ENCODE measurements around the gene BEX4. TPM values are rescaled to one million over a fixed set of nuclear protein-coding genes. Genes with fewer than 3 reads are reported as not detected.

BEX4 gene
- total and polyA plus RNA-seq, 8 donors, result 28.8 to 102 (median 90.0) TPM

DNA sequence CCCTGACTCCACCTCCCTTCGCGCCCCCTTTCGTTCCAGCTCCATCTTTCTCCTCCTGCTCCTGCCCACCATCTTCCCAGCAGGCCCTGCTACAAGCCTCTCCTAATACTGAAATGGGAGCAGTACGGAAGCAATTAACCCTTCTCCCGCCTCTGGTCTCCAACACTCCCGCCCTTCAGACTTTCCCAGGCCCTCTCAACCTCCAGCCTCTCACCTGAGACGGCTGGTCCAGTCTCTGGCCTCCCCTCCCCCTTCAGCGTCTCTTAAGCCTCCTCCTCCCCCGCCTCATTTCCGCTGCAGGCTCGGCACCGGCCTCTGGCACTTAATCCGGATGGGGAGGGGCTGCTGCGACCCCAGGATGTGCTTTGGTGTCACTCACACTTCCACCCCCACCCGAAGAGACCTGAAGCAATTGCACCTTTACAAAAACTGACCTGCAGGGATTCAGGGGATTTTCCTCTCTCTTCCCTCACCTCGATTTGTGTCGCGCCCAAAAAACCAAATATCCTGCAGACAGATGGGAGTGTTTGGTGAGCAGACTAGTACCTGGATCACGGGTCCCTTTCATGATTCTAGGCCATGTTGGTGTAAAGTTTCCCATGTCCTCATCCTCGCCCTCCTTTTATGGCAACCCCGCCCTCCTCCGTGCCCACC, 39.4 kb downstream of the BEX4 start:
- Histone ChIP-seq H3K27ac (peak overlapping the region; percentile 66 to 84), H3K9me3 (no peaks in the 10 kb centered on the region), H3K4me3 (peak overlapping the region; percentile 35 to 55), H3K36me3 (no peaks in the 10 kb centered on the region), H3K27me3 (peaks cover 0 to 4% of the 10 kb centered on the region in 2 donors), H3K4me1 (peaks cover 0 to 6% of the 10 kb centered on the region in 2 donors)
- ATAC-seq, result peak; percentile 89
- intact Hi-C loops (cut with DNase I), result no loop called here
- TF ChIP-seq, protein P1, sequence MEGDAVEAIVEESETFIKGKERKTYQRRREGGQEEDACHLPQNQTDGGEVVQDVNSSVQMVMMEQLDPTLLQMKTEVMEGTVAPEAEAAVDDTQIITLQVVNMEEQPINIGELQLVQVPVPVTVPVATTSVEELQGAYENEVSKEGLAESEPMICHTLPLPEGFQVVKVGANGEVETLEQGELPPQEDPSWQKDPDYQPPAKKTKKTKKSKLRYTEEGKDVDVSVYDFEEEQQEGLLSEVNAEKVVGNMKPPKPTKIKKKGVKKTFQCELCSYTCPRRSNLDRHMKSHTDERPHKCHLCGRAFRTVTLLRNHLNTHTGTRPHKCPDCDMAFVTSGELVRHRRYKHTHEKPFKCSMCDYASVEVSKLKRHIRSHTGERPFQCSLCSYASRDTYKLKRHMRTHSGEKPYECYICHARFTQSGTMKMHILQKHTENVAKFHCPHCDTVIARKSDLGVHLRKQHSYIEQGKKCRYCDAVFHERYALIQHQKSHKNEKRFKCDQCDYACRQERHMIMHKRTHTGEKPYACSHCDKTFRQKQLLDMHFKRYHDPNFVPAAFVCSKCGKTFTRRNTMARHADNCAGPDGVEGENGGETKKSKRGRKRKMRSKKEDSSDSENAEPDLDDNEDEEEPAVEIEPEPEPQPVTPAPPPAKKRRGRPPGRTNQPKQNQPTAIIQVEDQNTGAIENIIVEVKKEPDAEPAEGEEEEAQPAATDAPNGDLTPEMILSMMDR (IDR thresholded peaks at IDR 0.05), result no peak
- peak; percentile 41 to 81 (median 72) for DNase-seq

DNA sequence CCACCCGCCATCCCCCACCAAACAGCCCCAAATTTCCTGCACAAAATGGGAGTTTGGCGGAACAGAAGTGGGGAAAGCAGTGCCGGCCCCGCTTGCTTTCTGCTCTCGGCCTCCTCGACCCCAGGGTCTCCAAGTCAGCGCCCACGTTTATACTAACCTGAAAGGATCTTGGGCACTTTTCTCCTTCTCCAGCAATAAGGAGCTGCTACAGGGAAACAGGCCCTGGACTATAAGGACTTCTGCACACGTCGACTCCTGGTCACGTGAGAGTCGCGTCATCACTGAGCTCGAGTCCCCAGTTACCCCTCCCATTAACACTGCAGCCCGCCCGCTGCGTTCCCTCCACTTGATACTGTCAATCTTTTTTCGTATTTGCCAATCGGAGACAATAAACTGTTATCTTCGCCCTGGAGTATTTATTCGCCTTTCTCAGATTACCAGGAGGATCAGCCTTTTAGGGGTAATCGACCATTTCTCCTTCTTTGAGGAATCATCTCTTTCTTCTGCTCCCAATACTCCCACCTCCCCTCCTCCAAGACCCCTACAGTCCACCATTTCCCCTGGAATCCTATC, 40.1 kb downstream of the BEX4 start, which contains the start of gene TCEAL8:
TCEAL8 (minus strand) TSS at position 235 of the 573 bp plus-strand sequence. CDS start 1,176 bp downstream, outside the sequence.
- peaks cover 0 to 6% of the 10 kb centered on the region in 2 donors for H3K4me1 ChIP-seq
- no peaks in the 10 kb centered on the region for H3K36me3 ChIP-seq
- peak within 1 kb of the TSS; percentile 35 to 55 for H3K4me3 ChIP-seq
- TF ChIP-seq, protein P1 (IDR thresholded peaks at IDR 0.05), result no peak
- H3K27me3 ChIP-seq, result peaks cover 0 to 4% of the 10 kb centered on the region in 2 donors
- peak; percentile 96 for ATAC-seq
- DNase-seq, result peak; percentile 72 to 92 (median 88)
- H3K27ac ChIP-seq, result peak within 1 kb of the TSS; percentile 66 to 84
- intact Hi-C loops (cut with DNase I), result no loop called here
- H3K9me3 ChIP-seq, result no peaks in the 10 kb centered on the region

DNA sequence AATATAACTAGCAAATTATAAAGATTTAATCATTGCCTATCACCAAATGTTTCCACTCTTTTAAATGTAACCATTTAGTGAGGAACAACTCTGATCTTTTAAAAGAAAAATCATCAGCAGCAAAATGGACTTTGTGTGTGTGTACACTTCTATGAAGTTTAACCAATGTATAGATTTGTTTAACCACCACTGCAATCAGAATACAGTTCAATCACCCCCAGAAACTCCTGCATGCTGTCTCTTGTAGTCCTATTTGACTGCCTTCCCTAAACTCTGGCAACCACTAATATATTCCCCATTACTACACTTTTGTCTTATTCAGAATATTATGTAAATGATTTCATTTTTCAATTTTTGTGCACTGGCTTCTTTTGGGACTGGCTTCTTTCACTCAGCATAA, 41.7 kb downstream of the BEX4 start:
- Histone ChIP-seq H3K4me1 (peaks cover 0 to 6% of the 10 kb centered on the region in 2 donors), H3K27ac (no peak overlapping the region), H3K36me3 (no peaks in the 10 kb centered on the region), H3K27me3 (peaks cover 0 to 7% of the 10 kb centered on the region in 2 donors), H3K4me3 (no peak overlapping the region), H3K9me3 (no peaks in the 10 kb centered on the region)
- TF ChIP-seq, protein P1 (IDR thresholded peaks at IDR 0.05), result no peak
- DNase-seq, result no peak
- intact Hi-C loops (cut with DNase I), result no loop called here
- ATAC-seq, result no peak

DNA sequence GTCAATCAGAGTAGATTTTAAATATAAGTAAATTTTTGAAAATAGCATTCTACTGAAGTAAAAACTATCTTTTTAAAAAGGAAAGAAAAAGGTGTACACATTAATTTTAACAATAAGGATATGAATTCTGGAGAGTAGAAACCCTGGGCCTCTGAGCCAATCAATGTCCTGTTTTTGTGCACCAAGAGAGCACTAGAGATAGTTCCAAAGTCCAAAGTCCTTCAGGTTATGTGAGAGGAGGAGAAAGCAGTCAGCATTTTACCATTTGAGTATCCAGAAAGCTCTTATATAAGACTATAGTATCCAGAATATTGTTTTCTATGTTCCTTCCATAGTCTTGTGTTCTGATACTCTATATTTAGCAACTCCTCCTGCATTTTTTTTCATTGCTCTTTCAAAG, 43.4 kb downstream of the BEX4 start:
- intact Hi-C loops (cut with DNase I), result no loop called here
- ATAC-seq (no peak), DNase-seq (no peak)
- Histone ChIP-seq H3K4me1 (peaks cover 0 to 6% of the 10 kb centered on the region in 2 donors), H3K27ac (no peak overlapping the region), H3K27me3 (peaks cover 0 to 9% of the 10 kb centered on the region in 2 donors), H3K9me3 (no peaks in the 10 kb centered on the region), H3K36me3 (no peaks in the 10 kb centered on the region), H3K4me3 (no peak overlapping the region)
- TF ChIP-seq, protein P1 (IDR thresholded peaks at IDR 0.05), result no peak

Other genes starting within 250 kb of the BEX4 start
- gene BEX1, start 150.9 kb upstream of the BEX4 start, total RNA-seq, result under 1 TPM; 0.44 to 0.65 TPM
- 10 to 100 TPM in 3 of 6 donors, 1 to 10 TPM in 3; 7.8 to 13.9 (median 9.9) TPM for gene BEX1, start 150.9 kb upstream of the BEX4 start, polyA plus RNA-seq (ENCODE audit: insufficient read length in 6 of 6)
- 1 to 10 TPM; 3.3 to 3.6 TPM for gene NXF3, start 122.0 kb upstream of the BEX4 start, total RNA-seq
- gene NXF3, start 122.0 kb upstream of the BEX4 start, polyA plus RNA-seq (ENCODE audit: insufficient read length in 6 of 6), result under 1 TPM; 0.14 to 0.67 (median 0.40) TPM
- gene TCEAL8, start 40.0 kb downstream of the BEX4 start, total RNA-seq, result 10 to 100 TPM; 51.7 to 51.8 TPM
- 100 to 1,000 TPM; 108 to 120 (median 112) TPM for gene TCEAL8, start 40.0 kb downstream of the BEX4 start, polyA plus RNA-seq (ENCODE audit: insufficient read length in 6 of 6)
- not detected for gene TCEAL5, start 61.6 kb downstream of the BEX4 start, total RNA-seq
- gene TCEAL5, start 61.6 kb downstream of the BEX4 start, polyA plus RNA-seq (ENCODE audit: insufficient read length in 6 of 6), result 1 to 10 TPM; 1.4 to 2.0 (median 1.7) TPM
- gene BEX2, start 95.9 kb downstream of the BEX4 start, total RNA-seq, result 10 to 100 TPM in 1 of 2 donors, 1 to 10 TPM in 1; 9.7 to 19.3 TPM
- gene BEX2, start 95.9 kb downstream of the BEX4 start, polyA plus RNA-seq (ENCODE audit: insufficient read length in 6 of 6), result 10 to 100 TPM; 20.5 to 38.4 (median 25.1) TPM
- gene TCEAL7, start 115.1 kb downstream of the BEX4 start, total RNA-seq, result 1 to 10 TPM; 3.5 to 8.2 TPM
- gene TCEAL7, start 115.1 kb downstream of the BEX4 start, polyA plus RNA-seq (ENCODE audit: insufficient read length in 6 of 6), result 10 to 100 TPM; 19.3 to 28.6 (median 23.9) TPM
- 10 to 100 TPM; 47.8 to 55.0 TPM for gene TCEAL9, start 141.4 kb downstream of the BEX4 start, total RNA-seq
- 100 to 1,000 TPM; 130 to 154 (median 142) TPM for gene TCEAL9, start 141.4 kb downstream of the BEX4 start, polyA plus RNA-seq (ENCODE audit: insufficient read length in 6 of 6)
- gene BEX3, start 161.4 kb downstream of the BEX4 start, total RNA-seq, result 100 to 1,000 TPM in 1 of 2 donors, 10 to 100 TPM in 1; 91.0 to 155 TPM
- gene BEX3, start 161.4 kb downstream of the BEX4 start, polyA plus RNA-seq (ENCODE audit: insufficient read length in 6 of 6), result 100 to 1,000 TPM; 365 to 426 (median 375) TPM